GM21360 (cell line): ENCODE results near the gene EDARADD.
A peak's percentile ranks its signal among the peaks of the same experiment; 100 is the strongest.

Experiments
- ATAC-seq: cut with Tn5 transposase; IDR thresholded peaks from one replicate; pipeline ENCODE4 v1.9.1; 2021; ENCODE audit warnings: mild to moderate bottlenecking, moderate library complexity; ENCODE audit not compliant: unreplicated experiment

Gene EDARADD

GRCh38 chr1:236391008-236391407, 3.1 kb upstream of the EDARADD start:
- no peak for ATAC-seq

DNA sequence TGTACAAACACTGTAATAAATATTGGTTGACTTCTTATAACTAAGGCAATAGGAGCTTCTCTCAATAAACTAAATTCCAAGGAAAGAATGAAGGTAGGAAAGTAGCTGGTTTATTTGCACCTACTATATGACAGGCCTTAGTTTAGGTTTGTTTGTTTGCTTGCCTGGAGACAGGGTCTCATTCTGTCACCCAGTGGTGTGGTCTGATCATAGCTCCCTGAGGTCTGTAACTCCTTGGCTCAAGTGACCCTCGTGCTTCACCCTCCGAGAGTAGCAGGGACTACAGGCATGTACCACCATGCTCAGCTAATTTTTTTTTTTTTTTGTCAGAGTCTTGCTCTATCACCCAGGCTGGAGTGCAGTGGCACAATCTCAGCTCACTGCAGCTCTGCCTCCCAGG, 1.9 kb upstream of the EDARADD start:
- no peak for ATAC-seq

DNA sequence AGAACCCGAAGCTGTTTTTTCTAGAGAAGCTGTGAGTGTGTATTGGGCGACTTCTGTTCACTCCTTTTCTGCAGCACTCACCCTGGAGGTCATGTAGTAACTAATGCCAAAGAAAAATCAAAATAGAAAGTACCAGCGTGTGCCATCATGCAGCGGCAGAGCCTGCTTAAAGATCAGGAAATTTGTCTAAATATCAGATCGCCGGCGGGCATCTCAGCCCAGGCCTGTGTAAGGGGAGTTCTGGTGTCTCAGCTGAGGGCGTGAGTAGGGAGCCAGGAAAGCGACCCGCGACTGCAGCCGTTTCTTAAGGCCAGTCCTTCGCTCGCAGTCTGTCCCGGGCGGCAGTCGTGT, 768 bp downstream of the EDARADD start:
- no peak for ATAC-seq

DNA sequence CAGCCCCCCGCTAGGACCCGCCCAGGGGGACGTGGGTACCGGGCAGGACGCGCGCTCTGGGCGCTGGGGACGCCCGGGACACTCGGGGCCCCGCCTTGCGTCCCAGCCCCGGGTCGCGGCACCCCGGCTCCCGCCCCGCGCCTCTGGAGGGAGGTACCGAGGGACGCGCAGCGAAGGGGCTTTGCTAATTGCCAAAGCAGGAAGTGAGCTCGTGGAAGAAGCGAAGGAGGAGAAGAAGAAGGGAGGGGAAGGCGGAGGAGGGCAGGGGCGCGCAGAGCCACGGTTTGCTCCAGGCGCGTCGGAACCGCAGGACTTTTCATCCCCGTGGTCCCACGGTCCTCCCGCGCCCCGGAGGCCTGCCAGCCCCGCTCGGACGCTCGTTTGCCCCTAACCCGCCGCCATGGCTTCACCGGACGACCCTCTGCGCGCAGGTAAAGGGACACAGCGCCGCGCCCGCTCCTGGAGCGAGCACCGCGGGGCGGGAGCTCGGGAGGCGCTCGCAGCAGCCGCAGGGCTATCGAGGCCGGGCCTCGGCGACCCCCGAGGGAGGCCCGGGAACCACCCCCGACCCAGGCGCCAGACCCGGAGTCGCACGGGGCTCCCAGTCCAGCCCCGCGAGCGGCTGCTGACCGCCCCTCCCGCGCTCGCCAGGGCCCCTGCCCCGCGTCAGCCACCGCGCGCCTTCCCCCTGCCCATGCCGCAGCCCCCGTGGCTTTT, 1.3 kb downstream of the EDARADD start:
- peak; percentile 77 for ATAC-seq

GRCh38 chr1:236395947-236396664, 2.0 kb downstream of the EDARADD start:
- no peak for ATAC-seq

- ATAC-seq = no peak
Observed at GRCh38 chr1:236396665-236397043, 2.6 kb downstream of the EDARADD start.

GRCh38 chr1:236397173-236397759, 3.2 kb downstream of the EDARADD start:
- ATAC-seq = no peak

- ATAC-seq = no peak
Observed at GRCh38 chr1:236398538-236398937, 4.5 kb downstream of the EDARADD start.

DNA sequence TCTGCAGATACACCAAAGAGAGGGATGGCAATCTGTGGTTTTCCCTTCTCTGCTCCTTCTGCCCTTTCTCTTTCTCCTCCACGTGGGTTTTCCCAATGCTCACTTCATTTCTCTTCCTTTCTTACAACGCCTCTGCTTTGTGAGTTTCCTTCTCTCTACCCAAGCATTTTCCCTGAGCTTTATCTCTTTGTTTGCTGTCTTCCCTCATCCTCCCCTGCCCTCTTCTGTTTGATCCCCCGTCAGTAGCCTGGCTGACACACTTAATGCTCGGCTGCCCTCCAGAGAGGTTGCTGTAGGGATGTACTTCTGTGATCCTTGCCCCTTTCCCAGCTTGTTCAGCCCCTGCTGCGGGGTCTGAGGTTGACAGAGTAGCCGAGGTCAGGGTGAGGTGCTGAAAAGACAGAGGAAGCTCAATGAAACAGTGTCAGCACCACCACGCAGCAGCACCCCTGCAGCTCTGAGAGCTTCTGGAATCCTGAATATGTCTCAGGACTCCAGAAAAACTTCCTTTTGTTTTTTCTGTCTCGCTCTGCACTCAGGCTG, 6.0 kb downstream of the EDARADD start:
- ATAC-seq = no peak

DNA sequence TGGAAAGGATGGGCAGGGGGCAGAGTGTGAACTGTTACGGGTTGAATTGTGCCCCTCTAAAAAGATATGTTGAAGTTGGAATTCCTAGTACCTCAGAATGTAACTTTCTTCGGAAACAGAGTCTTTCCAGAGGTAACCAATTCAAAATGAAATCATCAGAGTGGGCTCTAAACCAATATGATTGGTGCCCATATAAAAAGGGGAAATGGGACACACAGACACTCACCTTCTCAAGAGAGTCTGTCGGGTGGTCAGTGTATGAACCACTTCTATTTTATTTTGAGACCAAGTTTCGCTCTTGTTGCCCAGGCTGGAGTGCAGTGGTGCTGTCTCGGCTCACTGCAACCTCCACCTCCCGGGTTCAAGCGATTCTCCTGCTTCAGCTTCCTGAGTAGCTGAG, 7.6 kb downstream of the EDARADD start:
- no peak for ATAC-seq

GRCh38 chr1:236403905-236404696, 10.0 kb downstream of the EDARADD start:
- ATAC-seq = no peak

GRCh38 chr1:236407059-236407458, 13.0 kb downstream of the EDARADD start:
- ATAC-seq = no peak

GRCh38 chr1:236413688-236414087, 19.6 kb downstream of the EDARADD start:
- ATAC-seq = no peak

DNA sequence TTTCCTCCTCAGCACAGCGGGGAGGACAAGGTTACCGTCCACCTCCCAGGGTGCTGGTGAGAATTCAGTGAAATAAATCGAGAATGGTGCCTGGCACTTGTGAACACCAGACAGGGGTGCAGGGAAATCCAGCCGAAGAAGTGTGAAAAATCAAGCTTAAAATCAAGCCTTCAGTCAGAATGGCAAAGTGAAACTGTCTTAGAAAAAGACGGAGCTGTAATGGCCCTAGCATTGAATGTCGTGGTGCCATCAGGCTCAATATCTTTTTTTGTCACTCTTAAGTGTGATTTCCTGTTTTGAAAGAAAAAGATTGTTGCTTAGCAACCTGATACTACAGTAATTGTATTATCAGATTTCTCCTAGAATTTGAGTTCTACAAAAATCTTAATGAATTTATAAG, 22.1 kb downstream of the EDARADD start:
- ATAC-seq = no peak

DNA sequence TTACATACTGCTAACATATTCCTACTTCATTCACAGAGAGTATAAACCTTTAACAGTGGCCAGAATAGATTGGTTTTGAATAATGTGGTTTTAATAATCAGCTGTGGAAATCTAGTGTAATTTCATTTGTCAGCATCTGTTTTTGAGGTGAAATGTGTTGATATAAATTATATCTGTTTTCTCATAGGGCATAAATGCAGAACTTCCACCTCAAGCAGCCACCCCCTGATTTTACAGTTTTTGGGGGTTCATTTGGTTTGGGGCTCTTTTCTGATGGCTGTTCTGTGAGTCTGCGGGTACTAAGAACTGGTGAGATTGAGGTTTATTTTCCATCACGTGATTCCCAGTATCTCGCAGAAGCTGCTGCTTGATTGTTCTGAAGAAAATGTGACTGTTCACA, 23.2 kb downstream of the EDARADD start:
- no peak for ATAC-seq

DNA sequence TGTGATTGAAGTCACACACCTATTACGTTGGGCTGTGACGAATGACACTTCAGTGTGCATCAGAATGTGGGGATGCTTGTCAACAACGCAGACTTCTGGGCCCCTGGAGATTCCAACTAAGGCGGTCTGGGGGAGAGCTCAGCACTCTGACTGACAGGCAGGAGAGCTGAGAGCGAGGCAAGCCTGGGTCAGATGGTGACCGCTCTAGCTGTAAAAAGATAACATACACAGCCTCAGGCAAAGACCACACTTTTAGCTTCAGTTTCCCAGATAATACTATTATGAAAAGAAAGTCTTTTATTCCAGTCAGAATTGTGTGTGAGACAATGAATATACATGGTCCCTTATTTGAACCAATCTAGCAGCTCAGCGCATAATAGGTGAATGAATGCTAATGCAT, 25.4 kb downstream of the EDARADD start:
- no peak for ATAC-seq

GRCh38 chr1:236421022-236421421, 26.9 kb downstream of the EDARADD start:
- ATAC-seq = no peak

GRCh38 chr1:236421850-236422516, 27.9 kb downstream of the EDARADD start:
- ATAC-seq = no peak

GRCh38 chr1:236422517-236422876, 28.4 kb downstream of the EDARADD start:
- ATAC-seq = no peak

DNA sequence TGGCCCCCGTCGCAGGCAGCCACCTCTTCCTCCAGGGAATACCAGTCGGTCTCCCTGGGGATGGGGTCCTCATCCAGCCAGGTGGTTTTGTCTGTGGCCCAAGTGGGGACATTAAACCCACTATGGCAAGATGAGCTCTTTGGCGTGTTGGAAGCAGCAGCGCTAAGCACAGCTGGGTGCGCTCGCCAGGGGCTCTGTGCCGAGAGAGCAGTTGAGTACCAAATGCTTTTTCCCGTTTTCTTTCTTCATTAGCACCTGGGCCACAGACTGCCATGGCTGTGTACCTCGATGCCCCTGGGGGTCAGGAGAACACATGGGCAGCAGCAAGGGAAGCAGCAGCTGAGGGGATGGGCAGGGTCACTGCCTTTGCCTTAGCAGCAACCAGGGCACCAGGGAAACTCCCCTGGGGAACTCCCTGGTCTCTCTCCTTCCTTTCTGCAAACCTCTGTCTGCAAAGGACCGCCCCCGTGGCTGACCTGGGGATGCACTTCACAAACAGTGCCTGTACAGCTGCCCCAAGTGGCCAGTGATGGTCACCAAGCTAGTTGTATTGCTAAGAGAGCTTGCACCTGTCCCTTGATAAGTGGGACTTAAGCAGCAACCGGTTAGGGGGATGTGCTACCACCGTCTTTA, 31.1 kb downstream of the EDARADD start:
- peak; percentile 90 for ATAC-seq
